ENCODE results near the gene CYP4F3.
"Not testable (repeated sequence)": the region's sequence is repeated elsewhere in the genome, so short reads cannot be mapped to it uniquely, and the experiment has no call there.

Gene CYP4F3

DNA sequence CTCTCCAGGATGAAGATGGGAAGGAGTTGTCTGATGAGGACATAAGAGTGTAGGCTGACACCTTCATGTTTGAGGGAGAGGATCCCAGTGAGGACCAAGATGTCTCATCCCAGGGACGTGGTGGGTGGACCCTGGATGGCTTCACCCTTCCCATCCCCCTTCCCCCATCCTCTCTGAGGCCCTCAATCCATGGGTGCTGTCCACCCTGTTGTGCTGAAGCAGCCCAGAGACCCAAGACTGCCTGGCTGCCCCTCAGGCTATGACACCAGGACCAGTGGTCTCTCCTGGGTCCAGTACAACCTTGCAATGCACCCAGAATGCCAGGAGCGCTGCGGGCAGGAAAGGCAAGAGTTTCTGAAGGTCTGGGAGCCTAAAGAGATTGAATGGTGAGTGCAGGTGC, 28.7 kb downstream of the CYP4F3 start:
- DNase-seq (ENCODE audit: low read depth in 4 of 4, low spot score in 1 of 4), result no peak

GRCh38 chr19:15669891-15670290, 29.2 kb downstream of the CYP4F3 start:
- DNase-seq (ENCODE audit: low read depth in 4 of 4, low spot score in 1 of 4), result no peak

GRCh38 chr19:15671237-15671821, 30.6 kb downstream of the CYP4F3 start:
- DNase-seq (ENCODE audit: low read depth in 4 of 4, low spot score in 1 of 4), result no peak

DNA sequence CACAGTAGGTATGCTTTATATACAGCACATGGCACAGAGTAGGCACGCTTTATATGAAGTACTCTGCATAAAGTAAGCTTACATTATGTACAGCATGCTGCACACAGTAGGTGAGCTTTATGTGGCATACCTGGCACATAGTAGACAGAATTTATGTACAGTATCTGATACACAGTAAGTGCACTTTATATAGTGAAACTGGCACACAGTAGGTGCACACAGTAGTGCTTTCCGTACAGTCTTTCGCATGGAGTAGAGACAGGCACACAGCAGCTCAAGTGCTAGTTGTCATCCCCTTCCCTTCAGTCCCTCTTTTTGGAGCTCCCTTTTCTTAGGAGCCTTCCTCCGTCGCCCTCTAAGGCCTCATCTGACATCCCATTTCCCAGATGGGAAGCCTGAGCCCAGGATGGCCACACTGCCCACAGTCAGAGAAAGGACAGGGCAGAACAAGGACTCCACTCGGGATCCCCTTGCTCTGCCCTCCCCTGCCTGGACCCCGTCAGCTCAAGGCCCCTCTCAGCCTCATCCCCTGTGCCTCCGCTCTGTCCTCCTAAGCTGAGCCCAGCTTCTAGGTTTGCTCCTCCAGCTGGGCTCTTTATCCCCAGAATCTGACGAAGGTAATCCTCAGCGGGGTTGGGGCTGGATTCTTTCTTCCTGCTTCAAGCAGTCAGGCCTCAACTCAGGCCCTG, 31.3 kb downstream of the CYP4F3 start:
- no peak for DNase-seq (ENCODE audit: low read depth in 4 of 4, low spot score in 1 of 4)

DNA sequence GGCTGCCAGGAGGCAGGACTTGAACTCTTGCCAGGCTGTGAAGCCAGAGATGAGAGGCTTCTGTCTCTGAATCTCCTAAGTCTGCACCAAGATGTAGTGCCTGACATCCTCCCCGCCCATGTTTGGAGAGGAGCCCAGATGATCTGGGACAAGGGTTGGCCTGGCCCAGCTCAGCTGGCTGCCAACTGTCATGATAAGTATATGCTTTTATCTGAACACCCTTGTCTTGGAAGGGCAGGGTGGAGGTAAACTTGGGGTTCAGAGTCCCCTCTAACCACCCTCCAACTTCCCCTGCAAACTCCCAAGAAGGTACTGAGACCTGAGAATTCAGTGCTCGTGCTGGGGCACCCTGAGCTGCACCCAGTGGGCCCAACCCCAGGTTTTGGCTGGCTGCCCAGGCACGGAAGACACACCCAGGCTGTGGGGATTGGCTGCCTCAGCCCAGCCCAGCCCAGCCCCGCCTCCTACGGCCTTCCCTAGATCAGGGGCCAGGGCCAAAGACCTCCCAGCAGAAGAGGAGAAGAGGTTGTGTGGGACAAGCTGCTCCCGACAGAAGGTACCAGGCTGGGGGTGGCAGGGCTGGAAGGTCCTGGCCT, 32.0 kb downstream of the CYP4F3 start, which contains the start of gene CYP4F12:
TSS of gene CYP4F12 (plus strand) at position 508 of the 596 bp plus-strand sequence. CDS start 443 bp downstream, outside the sequence.
- DNase-seq (ENCODE audit: low read depth in 4 of 4, low spot score in 1 of 4), result no peak

DNA sequence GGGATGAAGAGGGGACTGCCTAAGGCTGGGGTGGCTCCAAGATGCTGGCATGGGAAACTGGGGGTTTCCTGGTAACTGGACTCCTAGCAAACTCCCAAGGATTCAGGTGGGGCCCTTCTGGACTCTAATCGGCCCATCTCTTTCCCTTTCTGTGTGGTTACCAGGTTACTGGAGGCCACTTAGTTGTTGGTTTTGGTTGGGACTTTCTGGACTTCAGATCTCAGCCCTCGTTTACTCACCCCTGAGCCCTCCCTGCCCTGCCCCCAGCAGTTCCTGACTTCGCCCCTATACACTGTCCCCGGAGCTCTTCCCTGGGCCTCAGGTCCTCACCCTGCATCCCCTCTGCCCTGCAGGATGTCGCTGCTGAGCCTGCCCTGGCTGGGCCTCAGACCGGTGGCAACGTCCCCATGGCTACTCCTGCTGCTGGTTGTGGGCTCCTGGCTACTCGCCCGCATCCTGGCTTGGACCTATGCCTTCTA, 32.5 kb downstream of the CYP4F3 start:
- no peak for DNase-seq (ENCODE audit: low read depth in 4 of 4, low spot score in 1 of 4)

GRCh38 chr19:15675560-15675959, 34.9 kb downstream of the CYP4F3 start:
- DNase-seq (ENCODE audit: low read depth in 4 of 4, low spot score in 1 of 4), result no peak

GRCh38 chr19:15679089-15679488, 38.4 kb downstream of the CYP4F3 start:
- no peak for DNase-seq (ENCODE audit: low read depth in 4 of 4, low spot score in 1 of 4)

GRCh38 chr19:15679865-15680264, 39.2 kb downstream of the CYP4F3 start:
- DNase-seq (ENCODE audit: low read depth in 4 of 4, low spot score in 1 of 4), result not testable (repeated sequence)

DNA sequence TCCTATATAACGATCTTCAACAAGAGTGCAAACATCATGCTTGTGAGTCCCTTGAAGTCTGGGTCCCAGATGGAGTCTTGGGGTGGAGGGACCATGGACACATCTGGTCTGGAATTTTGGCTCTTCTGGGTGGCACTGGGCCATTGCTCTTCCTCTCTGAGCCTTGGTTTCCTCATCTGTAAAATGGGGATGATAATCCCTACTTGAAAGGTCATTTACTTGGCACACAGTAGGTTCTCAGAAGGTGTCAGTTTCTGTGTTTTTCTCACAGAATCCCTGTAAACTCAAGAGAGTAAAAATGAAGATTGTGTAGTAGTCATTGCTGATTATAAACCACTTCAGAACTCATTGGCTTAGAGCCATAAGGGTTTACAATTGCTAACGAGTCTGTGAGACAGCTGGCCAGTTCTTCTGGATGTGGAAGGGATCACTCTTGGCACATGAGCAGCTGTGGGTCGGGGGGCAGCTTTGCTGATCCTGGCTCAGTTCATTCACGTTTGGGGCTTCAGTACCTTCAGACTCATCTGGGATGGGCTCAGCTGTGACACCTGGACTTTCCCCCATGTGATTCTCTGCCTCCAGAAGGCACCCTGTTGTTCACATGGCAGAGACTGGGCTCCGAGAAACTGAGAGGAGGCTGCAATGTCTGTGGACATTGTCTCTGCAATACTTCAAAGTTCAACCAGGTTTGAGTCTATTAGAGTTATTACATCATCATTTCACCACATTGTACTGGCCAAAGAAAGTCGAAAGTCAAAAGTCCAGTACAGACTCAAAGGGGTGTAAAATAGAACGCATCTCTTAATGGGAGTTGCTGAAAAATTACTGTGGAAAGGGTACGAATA, 40.0 kb downstream of the CYP4F3 start:
- DNase-seq (ENCODE audit: low read depth in 4 of 4, low spot score in 1 of 4), result no peak

DNA sequence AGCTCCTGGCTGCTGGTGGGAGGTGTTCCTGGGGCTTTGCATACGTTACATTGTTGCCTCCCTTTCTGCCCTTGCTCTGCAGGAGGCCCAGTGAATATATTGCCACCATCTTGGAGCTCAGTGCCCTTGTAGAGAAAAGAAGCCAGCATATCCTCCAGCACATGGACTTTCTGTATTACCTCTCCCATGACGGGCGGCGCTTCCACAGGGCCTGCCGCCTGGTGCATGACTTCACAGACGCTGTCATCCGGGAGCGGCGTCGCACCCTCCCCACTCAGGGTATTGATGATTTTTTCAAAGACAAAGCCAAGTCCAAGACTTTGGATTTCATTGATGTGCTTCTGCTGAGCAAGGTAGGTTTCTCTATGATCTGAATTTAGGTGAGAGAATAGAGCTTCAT, 42.7 kb downstream of the CYP4F3 start:
- no peak for DNase-seq (ENCODE audit: low read depth in 4 of 4, low spot score in 1 of 4)

DNA sequence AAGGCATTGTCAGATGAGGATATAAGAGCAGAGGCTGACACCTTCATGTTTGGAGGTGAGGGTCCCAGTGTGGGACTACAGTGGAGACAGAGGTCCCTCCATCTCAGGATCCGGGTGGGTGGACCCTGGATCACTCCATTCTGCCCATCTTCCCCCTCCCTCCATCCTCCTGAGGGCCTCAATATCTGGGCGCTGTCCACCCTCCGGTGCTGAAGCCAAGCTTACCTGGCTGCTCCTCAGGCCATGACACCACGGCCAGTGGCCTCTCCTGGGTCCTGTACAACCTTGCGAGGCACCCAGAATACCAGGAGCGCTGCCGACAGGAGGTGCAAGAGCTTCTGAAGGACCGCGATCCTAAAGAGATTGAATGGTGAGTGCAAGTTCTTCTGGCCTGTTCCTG, 44.1 kb downstream of the CYP4F3 start:
- DNase-seq (ENCODE audit: low read depth in 4 of 4, low spot score in 1 of 4), result no peak

- DNase-seq (ENCODE audit: low read depth in 4 of 4, low spot score in 1 of 4), result no peak
Observed at GRCh38 chr19:15696654-15697194, 56.0 kb downstream of the CYP4F3 start.

DNA sequence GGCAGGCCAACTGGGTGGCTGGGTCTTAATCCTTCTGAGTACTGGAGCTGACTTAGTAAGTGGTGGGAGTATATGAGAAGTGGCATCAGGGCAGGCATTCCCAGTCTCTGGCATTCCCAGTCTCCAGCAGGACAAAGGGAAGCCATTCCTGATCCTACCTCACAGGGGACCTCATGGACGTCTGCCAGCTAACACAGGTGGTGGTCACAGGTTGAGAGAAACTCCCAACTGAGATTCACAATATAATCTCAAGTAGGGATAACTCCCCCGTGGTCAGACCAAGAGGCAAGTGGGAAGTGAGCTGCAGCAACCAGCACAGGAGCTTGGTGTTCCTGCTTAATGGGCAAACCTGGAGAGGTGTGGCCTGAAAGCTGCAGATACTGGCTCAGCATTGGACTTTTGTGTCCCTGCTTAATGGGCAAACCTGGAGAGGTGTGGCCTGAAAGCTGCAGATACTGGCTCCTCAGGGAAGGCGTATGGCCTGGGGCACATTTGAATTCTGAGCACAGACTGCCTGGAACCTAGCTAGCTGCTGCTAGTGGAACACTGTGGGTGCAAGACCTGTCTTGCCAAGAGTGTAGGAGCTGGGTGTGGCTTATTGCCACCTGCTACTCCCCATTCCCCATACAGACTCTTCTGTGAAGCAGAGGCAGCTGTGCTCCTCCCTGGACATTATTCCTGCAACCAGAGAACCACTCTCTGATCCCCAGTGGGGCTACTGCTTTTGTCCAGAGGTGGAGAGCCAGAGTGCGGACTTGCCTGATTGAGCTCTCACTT, 61.2 kb downstream of the CYP4F3 start:
- no peak for DNase-seq (ENCODE audit: low read depth in 4 of 4, low spot score in 1 of 4)

DNA sequence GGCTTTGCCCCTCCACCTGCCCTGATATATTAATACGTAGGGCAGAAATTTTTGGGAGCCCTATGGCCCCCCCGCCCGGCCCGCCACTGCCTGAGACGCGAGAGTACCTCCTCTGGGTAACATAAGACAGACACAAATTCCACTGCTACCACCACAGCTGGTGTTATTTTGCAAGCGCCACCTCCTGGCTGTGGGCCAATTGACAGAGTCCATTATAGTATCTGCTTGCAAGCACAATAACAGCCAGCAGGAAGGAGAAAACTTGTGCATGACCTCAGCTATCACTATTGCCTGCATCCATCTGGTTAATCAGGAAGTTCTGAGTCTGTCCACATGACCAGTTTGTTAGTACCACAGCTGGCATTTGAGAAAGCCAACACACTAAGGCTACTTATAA, 61.8 kb downstream of the CYP4F3 start:
- no peak for DNase-seq (ENCODE audit: low read depth in 4 of 4, low spot score in 1 of 4)
